HCT116 (cell line): ENCODE data around the gene SGPP2. TPM values are rescaled to one million over a fixed set of nuclear protein-coding genes. Genes with fewer than 3 reads are reported as not detected.

Experiments
- ATAC-seq: fragments of 200-7000 bp; cut with Tn5 transposase; 2 replicates; pipeline ENCODE4 v1.9.1; 2020; ENCODE audit warnings: mild to moderate bottlenecking, moderate library complexity
- BruUV-seq: library from RNA; stranded (reverse); fragments of 400-500 nt; replicated peaks from 2 replicates; lab custom pipeline; 2021; lab: Mats Ljungman, UMichigan
- CTCF ChIA-PET: fragments of 300-600 bp; sonication (Branson Sonifier 250); formaldehyde crosslinking; loops from one replicate; lab custom pipeline; 2021; ENCODE audit warnings: antibody characterized with exemption; lab: Charles Lee
- POLR2A ChIA-PET: fragments of 300-600, 350-600 bp; sonication (Branson Sonifier 250); formaldehyde crosslinking; loops from one replicate; lab custom pipeline; 2021; ENCODE audit warnings: antibody characterized with exemption; lab: Charles Lee
- RAD21 ChIA-PET, 2 experiments: fragments of 300-600 bp; sonication (Branson Sonifier 250); formaldehyde crosslinking; loops; one replicate each; lab custom pipeline; 2023; ENCODE audit warnings: low total read pairs in 2 of 2; ENCODE audit not compliant: uncharacterized antibody in 2 of 2, unreplicated experiment in 2 of 2, low non-redundant PET in 1 of 2; lab: Charles Lee
- DNase-seq: peaks from one replicate; pipeline ENCODE4 v3.0.0-alpha.2; 2010; ENCODE audit warnings: low read depth, low spot score
- H2AFZ ChIP-seq: fragments of 200-600 bp; shearing (Covaris generic), sonication (generic); 2 replicates; pipeline ENCODE4 v1.6.1; 2017; ENCODE audit warnings: low read depth, mixed run types, mixed read lengths, antibody characterized with exemption, low read length; ENCODE audit not compliant: poor library complexity, severe bottlenecking
- H3K27ac ChIP-seq: 2 replicates; pipeline ENCODE4 v1.5.1; 2012; ENCODE audit warnings: low read depth, low read length
- H3K27me3 ChIP-seq: fragments of 200-600 bp; sonication (generic); 2 replicates; pipeline ENCODE4 v1.6.1; 2016; ENCODE audit warnings: mixed run types, low read length, mixed read lengths; ENCODE audit not compliant: insufficient read depth
- H3K36me3 ChIP-seq, 2 experiments: fragments of 200-500 bp in 1 of 2; fragments of 200-600 bp in 1 of 2; sonication (Bioruptor generic) in 1 of 2; sonication (generic) in 1 of 2; 2 replicates each; pipeline versions ENCODE4 v1.5.1 to v1.6.1; 2014 to 2016; ENCODE audit warnings: low read length in 2 of 2, inconsistent platforms in 1 of 2, mixed read lengths in 1 of 2, mixed run types in 1 of 2; ENCODE audit not compliant: insufficient read depth in 2 of 2, control insufficient read depth in 1 of 2
- H3K4me1 ChIP-seq, 2 experiments: fragments of 200-600 bp in 1 of 2; sonication (generic) in 1 of 2; 2 replicates each; pipeline versions ENCODE4 v1.5.1 to v1.6.1; 2012 to 2017; ENCODE audit warnings: low read length in 2 of 2, inconsistent platforms in 1 of 2, mild to moderate bottlenecking in 1 of 2, mixed read lengths in 1 of 2, mixed run types in 1 of 2, moderate library complexity in 1 of 2; ENCODE audit not compliant: insufficient read depth in 2 of 2, control insufficient read depth in 1 of 2
- H3K4me2 ChIP-seq: fragments of 200-600 bp; sonication (generic); 2 replicates; pipeline ENCODE4 v1.6.1; 2017; ENCODE audit warnings: mixed run types, low read length, mixed read lengths
- H3K4me3 ChIP-seq, 2 experiments: fragments of 200-600 bp in 1 of 2; sonication (generic) in 1 of 2; replicated peaks in 1 of 2; 2 replicates each; pipeline ENCODE4 v1.5.1; 2011 to 2016; ENCODE audit warnings: low read length in 2 of 2, control low read depth in 1 of 2, low read depth in 1 of 2, mild to moderate bottlenecking in 1 of 2, mixed read lengths in 1 of 2, mixed run types in 1 of 2
- H3K79me2 ChIP-seq: fragments of 200-600 bp; sonication (generic); 2 replicates; pipeline ENCODE4 v1.6.1; 2017; ENCODE audit warnings: mild to moderate bottlenecking, mixed run types, low read length, moderate library complexity, mixed read lengths; ENCODE audit not compliant: insufficient read depth
- H3K9ac ChIP-seq: fragments of 200-600 bp; sonication (generic); 2 replicates; pipeline ENCODE4 v1.6.1; 2016; ENCODE audit warnings: low read length, mixed read lengths
- H3K9me2 ChIP-seq: fragments of 200-600 bp; sonication (generic), shearing (Covaris generic); 2 replicates; pipeline ENCODE4 v1.6.1; 2017; ENCODE audit warnings: mixed run types, mild to moderate bottlenecking, moderate library complexity; ENCODE audit not compliant: insufficient read depth
- H3K9me3 ChIP-seq, 2 experiments: fragments of 200-500 bp in 1 of 2; fragments of 200-600 bp in 1 of 2; sonication (Bioruptor generic) in 1 of 2; sonication (generic) in 1 of 2; 2 replicates each; pipeline ENCODE4 v1.6.1; 2014 to 2017; ENCODE audit warnings: low read length in 2 of 2, mixed read lengths in 2 of 2, inconsistent platforms in 1 of 2, low read depth in 1 of 2, mild to moderate bottlenecking in 1 of 2, mixed run types in 1 of 2, moderate library complexity in 1 of 2; ENCODE audit not compliant: control insufficient read depth in 1 of 2, insufficient read depth in 1 of 2
- H4K20me1 ChIP-seq: fragments of 200-600 bp; sonication (generic), shearing (Covaris generic); 2 replicates; pipeline ENCODE4 v1.6.1; 2017; ENCODE audit warnings: mixed run types, mild to moderate bottlenecking, moderate library complexity; ENCODE audit not compliant: insufficient read depth
- CEBPB ChIP-seq: IDR thresholded peaks from 2 replicates; pipeline ENCODE4 v1.6.1; 2012; ENCODE audit warnings: low read depth
- EZH2phosphoT487 ChIP-seq: fragments of 200-600 bp; IDR thresholded peaks from 2 replicates; pipeline ENCODE4 v1.6.1; 2018; ENCODE audit warnings: antibody characterized with exemption, borderline replicate concordance
- FOSL1 ChIP-seq: IDR thresholded peaks from 2 replicates; pipeline ENCODE4 v1.6.1; 2012; ENCODE audit warnings: low read depth
- RAD21 ChIP-seq: IDR thresholded peaks from 2 replicates; pipeline ENCODE4 v1.6.1; 2012; ENCODE audit warnings: low read depth, mild to moderate bottlenecking
- SIN3A ChIP-seq: IDR thresholded peaks from 2 replicates; pipeline ENCODE4 v1.6.1; 2012; ENCODE audit warnings: low read depth
- TCF7L2 ChIP-seq: IDR thresholded peaks from 2 replicates; pipeline ENCODE4 v1.7.0; 2011; ENCODE audit warnings: borderline replicate concordance, inconsistent platforms; ENCODE audit not compliant: insufficient read depth, insufficient read length; ENCODE audit errors: extremely low read depth
- YY1 ChIP-seq: IDR thresholded peaks from 2 replicates; pipeline ENCODE4 v1.6.1; 2011; ENCODE audit warnings: low read length, low read depth, moderate library complexity, mild to moderate bottlenecking; ENCODE audit not compliant: insufficient replicate concordance; ENCODE audit errors: extremely low read depth
- ZFX ChIP-seq: fragments of 450-650 bp; IDR thresholded peaks from 2 replicates; pipeline ENCODE4 v1.6.1; 2017
- intact Hi-C: fragments of 100-400 bp; cut with micrococcal nuclease; formaldehyde crosslinking; loops from 2 replicates; pipeline ENCODE4 v1.10.0; 2022
- total RNA-seq: library from RNA; stranded (reverse); gene quantifications from one replicate; pipeline ENCODE4 v1.2.1, GENCODE V29; 2021; ENCODE audit not compliant: unreplicated experiment

SGPP2 gene
- total RNA-seq, 1 experiment from 2014 or later = 1.6 TPM

DNA sequence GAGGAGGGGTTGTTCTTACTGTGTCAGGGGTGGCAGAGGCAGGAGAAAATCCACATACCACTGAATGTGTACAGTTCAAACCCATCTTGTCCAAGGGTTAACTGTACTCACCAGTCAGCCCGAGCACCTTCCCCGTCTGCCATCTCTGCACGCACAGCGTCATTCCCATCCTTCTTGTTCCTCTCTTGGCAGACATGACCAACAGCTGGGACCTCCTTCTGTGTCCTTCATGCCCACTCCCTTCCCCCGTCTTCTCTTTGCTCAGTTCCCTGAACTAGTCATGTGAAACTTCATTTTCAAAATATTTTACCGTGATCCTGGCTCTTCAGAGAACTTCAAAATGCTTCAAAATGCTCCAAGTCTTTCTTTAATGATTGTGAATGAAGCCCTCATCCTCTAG lies 139.6 kb downstream of the SGPP2 start:
- no TSS peak for BruUV-seq
- no peak overlapping the region for H2AFZ ChIP-seq
- no peak overlapping the region for H3K27ac ChIP-seq
- H3K4me2 ChIP-seq = no peak overlapping the region
- no peaks in the 10 kb centered on the region for H3K79me2 ChIP-seq
- no peaks in the 10 kb centered on the region for H4K20me1 ChIP-seq
- H3K27me3 ChIP-seq = no peaks in the 10 kb centered on the region
- no peaks in the 10 kb centered on the region for H3K9me2 ChIP-seq
- no peak overlapping the region for H3K9ac ChIP-seq
- ChIA-PET POLR2A (no interaction called here), RAD21 (no interaction called here), CTCF (no interaction called here)
- ATAC-seq (no peak), DNase-seq (no peak)
- no peaks in the 10 kb centered on the region for H3K9me3 ChIP-seq
- H3K4me3 ChIP-seq = no peak overlapping the region
- intact Hi-C loops = loop anchor here (5.0 kb wide), 2 partner anchors 507 to 527 kb away; no protein-coding TSS in a partner anchor
- no peak for TF ChIP-seq ZFX
- no peak for TF ChIP-seq EZH2phosphoT487
- TF ChIP-seq CEBPB = no peak
- no peaks in the 10 kb centered on the region for H3K4me1 ChIP-seq
- peaks cover 0 to 6% of the 10 kb centered on the region in 2 experiments; a peak in 1 of 4 replicates for H3K36me3 ChIP-seq

DNA sequence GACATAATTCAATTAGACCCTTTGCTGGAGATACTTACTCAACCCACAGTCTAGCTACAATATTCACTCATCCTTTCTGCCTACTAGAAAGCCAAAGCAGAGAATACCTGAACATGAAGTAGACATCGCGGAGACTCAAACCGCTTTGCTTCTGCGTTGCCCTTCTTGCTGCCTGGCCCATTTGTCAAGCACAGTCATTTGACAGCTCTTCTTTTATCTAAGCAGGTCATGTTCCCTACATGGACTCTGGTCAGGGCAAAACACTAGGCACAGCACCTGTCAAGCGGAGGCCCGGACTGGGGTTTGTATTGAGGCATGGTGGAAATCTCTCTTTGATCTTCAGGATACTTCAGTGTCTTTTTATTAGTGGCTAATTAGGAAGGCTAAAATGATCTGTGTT lies 141.9 kb downstream of the SGPP2 start:
- no peaks in the 10 kb centered on the region for H3K4me1 ChIP-seq
- H4K20me1 ChIP-seq = no peaks in the 10 kb centered on the region
- H2AFZ ChIP-seq = no peak overlapping the region
- H3K9me3 ChIP-seq = no peaks in the 10 kb centered on the region
- DNase-seq = no peak
- TF ChIP-seq TCF7L2 (no peak), ZFX (no peak), YY1 (no peak), FOSL1 (no peak), RAD21 (no peak), SIN3A (no peak)
- BruUV-seq = no TSS peak
- H3K9ac ChIP-seq = no peak overlapping the region
- no peak overlapping the region for H3K27ac ChIP-seq
- peaks cover under 1 to 10% of the 10 kb centered on the region in 2 experiments; a peak in 2 of 4 replicates for H3K36me3 ChIP-seq
- POLR2A ChIA-PET = no interaction called here
- no peaks in the 10 kb centered on the region for H3K27me3 ChIP-seq
- RAD21 ChIA-PET = no interaction called here
- no peaks in the 10 kb centered on the region for H3K79me2 ChIP-seq
- intact Hi-C loops = no loop called here
- no peak overlapping the region for H3K4me2 ChIP-seq
- ATAC-seq = no peak
- no peak overlapping the region for H3K4me3 ChIP-seq
- CTCF ChIA-PET = no interaction called here
- no peaks in the 10 kb centered on the region for H3K9me2 ChIP-seq
